NCI-H774 (cell line): ENCODE measurements around the gene DLGAP1.
"Not testable (repeated sequence)": the region's sequence is repeated elsewhere in the genome, so short reads cannot be mapped to it uniquely, and the experiment has no call there.

Source experiments
- DNase-seq: peaks from one replicate; lab custom pipeline; 2025; lab: John Stamatoyannopoulos, UW

Gene DLGAP1

GRCh38 chr18:3494569-3494968 lies 960.5 kb downstream of the DLGAP1 start:
- DNase-seq, result no peak

GRCh38 chr18:3494245-3494526 lies 960.9 kb downstream of the DLGAP1 start:
- no peak for DNase-seq

GRCh38 chr18:3493501-3494244 lies 961.4 kb downstream of the DLGAP1 start:
- no peak for DNase-seq

GRCh38 chr18:3492721-3493120 lies 962.4 kb downstream of the DLGAP1 start:
- DNase-seq, result no peak

DNA sequence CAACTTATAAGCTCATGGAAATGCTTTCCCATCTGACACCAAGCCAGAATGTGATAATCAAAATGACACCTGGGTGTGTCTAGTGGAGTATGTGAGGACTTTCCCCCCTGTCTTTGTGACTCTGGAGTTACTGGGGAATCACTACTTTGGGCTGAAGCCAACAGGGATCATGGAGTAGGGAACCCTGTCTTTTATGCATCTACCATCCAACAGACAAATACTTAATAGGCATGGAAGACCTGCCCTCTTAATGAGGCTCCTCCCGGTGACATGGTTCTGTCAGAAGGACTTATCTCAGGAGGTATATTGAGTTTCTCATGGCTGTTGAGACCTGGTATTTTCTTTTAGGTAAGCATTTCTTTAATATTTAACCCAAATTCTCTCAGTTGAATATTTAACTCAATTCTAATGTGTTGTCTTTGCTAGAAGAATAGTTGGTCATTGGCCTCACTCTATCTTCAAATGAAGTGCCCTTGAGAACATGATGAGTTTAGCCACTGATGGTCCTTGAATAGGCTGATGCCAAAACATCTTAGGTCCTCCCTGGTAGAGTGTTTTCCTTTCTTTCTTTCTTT lies 963.0 kb downstream of the DLGAP1 start:
- no peak for DNase-seq

DNA sequence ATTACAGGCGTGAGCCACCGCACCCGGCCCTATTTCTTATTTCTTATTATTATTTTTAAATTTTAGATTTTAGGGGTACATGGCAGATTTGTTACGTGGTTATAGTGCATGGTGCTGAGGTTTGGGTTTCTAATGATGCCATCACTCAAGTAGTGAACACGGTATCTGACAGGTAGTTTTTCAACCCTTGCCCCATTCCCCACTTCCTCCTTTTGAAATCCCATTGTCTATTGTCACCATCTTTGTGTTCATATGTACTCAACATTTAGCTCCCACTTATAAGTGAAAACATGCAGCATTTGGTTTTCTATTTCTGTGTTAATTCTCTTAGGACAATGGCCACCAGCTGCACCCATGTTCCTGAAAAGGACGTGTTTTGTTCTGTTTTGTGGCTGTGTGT lies 965.6 kb downstream of the DLGAP1 start:
- no peak for DNase-seq

DNA sequence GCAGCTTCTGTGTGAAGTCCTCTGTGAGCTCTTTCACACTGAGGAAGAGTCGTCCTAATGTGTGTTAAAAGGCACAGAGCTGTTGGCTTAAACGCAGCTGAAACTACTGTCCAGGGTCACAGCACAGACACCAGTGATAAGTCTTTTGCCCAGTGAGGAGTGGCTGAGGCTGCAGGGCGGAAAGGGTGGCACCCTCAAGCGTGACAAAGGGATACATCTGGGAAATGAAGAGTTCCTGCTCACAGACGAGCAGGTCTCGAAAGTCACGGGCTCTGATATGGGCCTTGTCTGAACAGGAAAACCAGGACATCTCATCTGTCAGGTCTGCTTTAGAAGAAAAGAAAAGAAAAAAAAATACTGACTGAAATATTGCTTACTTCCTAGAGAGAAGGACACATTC lies 968.6 kb downstream of the DLGAP1 start:
- DNase-seq, result no peak

DNA sequence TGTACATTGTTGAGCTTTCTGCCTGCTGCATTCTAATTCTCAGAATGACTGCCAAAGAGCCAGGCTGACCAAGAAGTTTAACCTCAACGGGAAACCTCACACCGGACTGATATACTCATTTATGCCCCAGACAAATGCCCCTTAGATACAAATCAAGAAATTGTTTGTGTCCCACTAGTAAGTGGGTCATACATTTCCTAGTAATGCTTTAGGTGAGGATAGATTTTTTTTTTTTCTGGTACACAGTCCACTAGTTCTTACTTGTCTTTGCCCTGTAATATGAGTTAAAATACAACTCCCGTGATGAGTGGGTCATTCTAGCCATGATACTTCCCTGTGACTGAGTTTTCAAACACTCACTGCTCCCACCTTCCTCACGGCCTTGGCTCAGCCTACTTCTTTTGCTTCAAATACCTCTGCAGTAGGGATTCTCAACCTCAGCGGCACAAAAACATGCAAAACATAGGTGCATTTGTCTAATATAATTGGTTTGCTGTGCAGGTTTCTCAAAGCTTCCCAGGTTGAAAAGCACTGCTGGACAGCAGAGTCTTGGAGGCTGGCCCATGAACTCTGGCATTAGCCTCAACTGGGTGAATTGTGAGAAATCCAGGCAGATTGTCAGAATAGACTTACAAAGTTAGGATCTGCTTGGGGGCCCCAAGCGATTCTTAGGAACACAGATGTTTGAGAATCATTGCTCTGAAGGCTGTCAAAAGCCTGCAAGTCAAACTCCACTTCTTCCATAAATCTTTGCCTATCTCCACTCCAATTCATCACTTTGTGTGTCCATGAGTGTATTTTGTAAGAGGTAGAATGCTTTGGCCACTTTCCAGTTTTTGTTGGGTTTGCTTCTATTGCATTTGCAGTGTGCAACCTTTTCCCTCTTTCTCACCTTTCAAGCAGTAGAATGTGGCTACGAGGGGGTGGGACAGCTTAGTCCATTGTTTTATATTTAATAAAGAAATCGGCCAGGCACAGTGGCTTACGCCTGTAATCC lies 969.7 kb downstream of the DLGAP1 start:
- DNase-seq, result no peak

GRCh38 chr18:3482258-3482657 lies 972.8 kb downstream of the DLGAP1 start:
- no peak for DNase-seq

- no peak for DNase-seq
Observed at GRCh38 chr18:3481696-3482210, 973.4 kb downstream of the DLGAP1 start.

GRCh38 chr18:3480827-3481573 lies 974.1 kb downstream of the DLGAP1 start:
- DNase-seq, result no peak

DNA sequence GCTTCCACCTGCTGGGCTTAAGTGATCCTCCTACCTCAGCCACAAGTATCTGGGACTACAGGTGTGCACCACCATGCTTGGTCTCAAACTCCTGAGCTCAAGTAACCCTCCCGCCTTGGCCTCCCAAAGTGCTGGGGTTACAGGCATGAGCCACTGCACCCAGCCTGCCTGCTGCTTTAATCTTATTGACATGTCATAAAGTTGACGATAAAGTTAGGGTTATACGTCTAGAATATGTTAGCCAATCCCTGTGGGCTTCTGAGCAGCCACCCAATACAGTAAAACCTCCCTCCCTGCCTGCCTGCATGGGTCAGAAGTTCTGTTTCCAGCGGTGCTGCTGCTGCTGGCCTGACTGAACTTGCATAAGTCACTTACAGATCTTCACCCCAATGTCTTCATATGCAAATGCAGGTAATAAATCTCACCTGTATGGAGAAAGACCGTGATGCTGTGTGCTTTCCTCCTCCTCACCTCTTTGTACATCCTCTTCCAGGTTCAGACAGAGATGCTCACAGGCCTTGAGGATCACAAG lies 975.1 kb downstream of the DLGAP1 start:
- DNase-seq, result no peak

DNA sequence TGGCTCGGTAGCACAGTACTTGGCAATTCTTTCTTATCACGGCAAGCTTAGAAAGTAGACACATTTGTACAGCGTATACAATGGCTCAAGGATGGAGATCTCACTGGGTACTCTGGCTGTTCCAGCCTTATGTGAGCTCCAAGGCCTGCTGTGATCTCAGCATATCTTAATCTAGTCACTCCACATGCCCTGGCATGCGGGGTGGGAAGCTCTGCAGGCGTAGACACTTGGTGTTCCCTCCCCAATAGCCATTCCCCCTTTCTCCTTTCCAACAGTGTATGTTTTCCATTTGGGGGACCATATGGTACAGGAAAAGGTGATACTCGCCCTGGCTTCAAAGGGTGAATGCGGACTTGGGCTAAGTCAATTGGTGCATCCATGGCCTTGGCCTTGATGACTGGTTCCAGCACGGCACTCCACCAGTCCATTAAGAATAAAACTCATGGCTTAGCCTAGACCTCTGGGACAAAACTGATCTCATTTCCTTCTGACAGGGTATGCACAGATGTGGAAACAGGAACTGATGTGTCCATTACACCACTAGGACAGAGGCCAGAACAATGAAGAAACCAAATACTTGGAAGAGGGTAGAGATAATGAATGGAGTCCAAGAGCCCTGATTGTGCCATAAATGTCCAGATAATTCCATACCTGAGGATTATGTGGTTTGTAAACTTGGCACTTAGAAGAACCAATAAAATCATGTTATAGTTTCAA lies 976.7 kb downstream of the DLGAP1 start:
- DNase-seq, result no peak

DNA sequence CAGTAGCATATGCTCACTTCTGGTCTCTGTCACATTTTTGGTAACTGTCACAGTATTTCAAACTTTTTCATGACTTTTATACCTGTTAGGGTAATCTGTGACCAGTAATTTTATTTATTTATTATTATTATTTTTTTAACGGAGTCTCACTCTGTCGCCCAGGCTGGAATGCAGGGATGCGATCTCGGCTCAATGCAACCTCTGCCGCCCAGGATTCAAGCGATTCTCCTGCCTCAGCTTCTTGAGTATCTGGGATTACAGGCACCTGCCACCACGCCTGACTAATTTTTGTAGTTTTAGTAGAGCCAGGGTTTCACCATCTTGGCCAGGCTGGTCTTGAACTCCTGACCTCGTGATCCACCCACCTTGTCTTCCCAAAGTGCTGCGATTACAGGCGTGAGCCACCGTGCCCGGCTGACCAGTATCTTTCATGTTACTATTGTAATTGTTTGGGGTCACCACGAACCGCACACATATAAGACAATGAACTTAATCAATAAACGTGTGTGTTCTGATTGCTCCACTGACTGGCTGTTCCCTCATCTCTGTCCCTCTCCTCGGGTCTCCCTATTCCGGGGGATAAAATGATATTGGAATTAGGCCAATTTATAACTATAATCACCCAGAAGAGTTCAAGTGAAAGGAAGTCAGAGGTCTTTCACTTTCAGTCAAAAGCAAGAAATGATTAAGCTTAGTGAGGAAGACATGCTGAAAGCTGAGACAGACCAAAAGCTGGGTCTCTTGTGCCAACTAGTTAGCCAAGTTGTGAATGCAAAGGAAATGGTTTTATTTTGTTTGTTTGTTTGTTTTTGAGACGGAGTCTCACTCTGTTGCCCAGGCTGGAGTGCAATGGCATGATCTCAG lies 982.2 kb downstream of the DLGAP1 start:
- DNase-seq, result no peak

DNA sequence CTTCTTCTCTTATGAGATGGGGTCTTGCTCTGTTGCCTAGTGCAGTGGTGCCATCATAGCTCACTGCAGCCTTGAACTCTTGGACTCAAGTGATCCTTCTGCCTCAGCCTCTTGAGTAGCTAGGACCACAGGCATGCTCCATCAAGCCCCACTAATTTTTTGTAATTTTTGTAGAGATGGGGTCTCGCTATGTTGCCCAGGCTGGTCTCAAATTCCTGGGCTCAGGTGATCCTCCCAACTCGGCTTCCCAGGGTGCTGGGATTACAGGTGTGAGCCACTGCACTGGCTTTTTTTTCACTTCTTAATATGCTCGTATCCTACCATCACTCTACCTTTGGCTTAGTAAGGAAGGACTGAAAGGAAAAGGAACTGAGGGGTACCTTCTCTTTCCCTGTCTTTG lies 983.0 kb downstream of the DLGAP1 start:
- DNase-seq, result not testable (repeated sequence)

GRCh38 chr18:3471141-3471648 lies 983.9 kb downstream of the DLGAP1 start:
- no peak for DNase-seq

DNA sequence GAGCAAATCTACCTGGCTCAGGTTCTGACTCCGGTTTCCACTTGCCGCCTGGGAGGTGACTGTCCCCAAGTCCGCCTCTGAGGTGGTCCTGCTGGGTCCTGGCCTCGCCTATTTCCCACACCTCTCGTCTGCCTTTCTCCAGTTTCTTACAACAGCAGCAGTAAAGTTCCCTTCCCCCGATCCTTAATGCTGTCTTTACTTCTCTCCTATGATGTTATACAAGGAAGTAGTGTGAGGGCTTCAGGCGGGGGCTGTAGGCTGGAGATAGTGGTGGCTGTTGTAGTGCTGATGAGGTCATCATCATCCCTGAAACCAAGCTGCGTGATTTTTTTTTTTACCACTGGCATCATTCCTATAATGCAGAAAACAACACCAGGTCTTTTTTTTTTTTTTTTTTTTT lies 986.3 kb downstream of the DLGAP1 start:
- no peak for DNase-seq

DNA sequence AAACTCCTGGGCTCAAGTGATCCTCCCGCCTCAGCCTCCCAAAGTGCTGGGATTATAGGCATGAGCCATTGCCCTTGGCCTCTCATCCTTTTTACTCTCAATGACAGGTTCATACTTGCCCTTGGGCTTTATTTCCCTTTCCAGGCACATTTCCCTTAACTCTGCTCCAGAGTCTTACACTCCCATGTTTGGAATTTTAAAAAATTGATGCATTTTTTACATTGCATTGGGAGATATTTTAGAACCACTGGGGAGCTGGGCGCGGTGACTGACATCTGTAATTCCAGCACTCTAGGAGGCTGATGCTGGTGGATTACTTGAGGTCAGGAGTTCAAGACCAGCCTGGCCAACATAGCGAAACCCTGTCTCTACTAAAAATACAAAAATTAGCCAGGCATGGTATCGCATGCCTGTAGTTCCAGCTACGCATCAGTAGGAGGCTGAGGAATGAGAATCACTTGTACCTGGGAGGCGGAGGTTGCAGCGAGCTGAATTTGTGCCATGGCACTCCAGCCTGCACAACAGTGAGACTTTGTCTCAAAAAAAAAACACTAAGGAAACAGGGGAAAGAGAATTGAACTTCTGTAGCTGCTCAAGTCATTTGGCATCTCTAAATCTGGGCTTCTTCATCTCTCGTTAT lies 986.9 kb downstream of the DLGAP1 start:
- no peak for DNase-seq

DNA sequence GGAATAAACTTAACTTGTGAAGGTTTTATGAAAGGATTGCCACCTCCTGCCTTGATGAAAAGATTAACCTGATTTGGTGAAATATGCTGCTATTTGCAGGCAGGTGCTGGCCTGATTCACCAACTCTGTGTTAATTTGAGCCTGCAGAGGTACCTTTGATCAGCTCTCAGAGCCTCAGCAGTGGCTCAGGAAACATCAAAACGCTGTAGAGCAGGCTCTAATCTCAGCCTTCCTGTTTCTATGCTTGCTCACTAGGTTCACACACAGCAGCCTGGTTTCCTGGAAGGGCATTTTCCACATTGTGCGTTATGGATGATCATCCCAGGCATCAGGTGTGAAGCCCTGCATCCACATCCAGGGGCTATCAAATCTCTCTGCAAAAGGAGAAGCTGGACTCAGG lies 988.2 kb downstream of the DLGAP1 start:
- DNase-seq, result no peak
